CD14-positive monocyte (primary cell): ENCODE data around the gene SLC1A1. TPM values are rescaled to one million over a fixed set of nuclear protein-coding genes. Genes with fewer than 3 reads are reported as not detected.

Source experiments
- DNase-seq, 3 donors: peaks; one replicate each; pipeline ENCODE4 v3.0.0-alpha.2; 2011 to 2022
- H2AFZ ChIP-seq: 2 replicates; pipeline ENCODE4 v1.6.0; 2012; ENCODE audit warnings: mild to moderate bottlenecking, low read depth, low read length, inconsistent platforms; ENCODE audit not compliant: insufficient read depth, poor library complexity, severe bottlenecking
- H3K27ac ChIP-seq, 2 donors: 1 replicate in 1 of 2; 2 replicates in 1 of 2; pipeline ENCODE4 v1.5.1; 2012 to 2013; ENCODE audit warnings: low read length in 2 of 2, control low read depth in 1 of 2, inconsistent platforms in 1 of 2, low read depth in 1 of 2, mild to moderate bottlenecking in 1 of 2
- H3K27me3 ChIP-seq, 2 donors: one replicate each; pipeline versions ENCODE4 v1.6.0 to v1.6.1; 2011 to 2013; ENCODE audit warnings: low read length in 2 of 2; ENCODE audit not compliant: control insufficient read depth in 2 of 2, insufficient read depth in 2 of 2
- H3K36me3 ChIP-seq, 2 donors: replicated peaks in 1 of 2; 1 replicate in 1 of 2; 2 replicates in 1 of 2; pipeline versions ENCODE4 v1.5.1 to v1.6.1; 2012 to 2013; ENCODE audit warnings: low read length in 2 of 2, control low read depth in 1 of 2, inconsistent platforms in 1 of 2, mild to moderate bottlenecking in 1 of 2; ENCODE audit not compliant: insufficient read depth in 2 of 2, control insufficient read depth in 1 of 2
- H3K4me1 ChIP-seq, 2 donors: 1 replicate in 1 of 2; 2 replicates in 1 of 2; pipeline versions ENCODE4 v1.5.1 to v1.6.1; 2012 to 2013; ENCODE audit warnings: low read length in 2 of 2, control low read depth in 1 of 2, inconsistent platforms in 1 of 2, mild to moderate bottlenecking in 1 of 2, moderate library complexity in 1 of 2; ENCODE audit not compliant: insufficient read depth in 2 of 2, control insufficient read depth in 1 of 2
- H3K4me2 ChIP-seq: replicated peaks from 2 replicates; pipeline ENCODE3; 2012; ENCODE audit warnings: low read length, moderate library complexity, mild to moderate bottlenecking; ENCODE audit not compliant: poor library complexity, severe bottlenecking; ENCODE audit errors: extremely low read depth
- H3K4me3 ChIP-seq, 3 experiments: fragments of 200-600 bp in 1 of 3; sonication (generic) in 1 of 3; replicated peaks in 1 of 3; 1 replicate in 2 of 3; 2 replicates in 1 of 3; pipeline ENCODE4 v1.5.1; 2011 to 2013; ENCODE audit warnings: low read length in 3 of 3, mild to moderate bottlenecking in 3 of 3, control low read depth in 2 of 3, low read depth in 2 of 3, inconsistent platforms in 1 of 3, moderate library complexity in 1 of 3
- H3K79me2 ChIP-seq: 2 replicates; pipeline ENCODE4 v1.6.0; 2012; ENCODE audit warnings: mild to moderate bottlenecking, control low read depth, inconsistent platforms, low read length, moderate library complexity; ENCODE audit not compliant: insufficient read depth
- H3K9ac ChIP-seq: 2 replicates; pipeline ENCODE4 v1.6.0; 2017; ENCODE audit warnings: low read length, mild to moderate bottlenecking; ENCODE audit not compliant: insufficient read depth, poor library complexity, severe bottlenecking
- H3K9me3 ChIP-seq, 2 donors: replicated peaks in 1 of 2; 1 replicate in 1 of 2; 2 replicates in 1 of 2; pipeline versions ENCODE4 v1.5.1 to v1.6.1; 2012 to 2013; ENCODE audit warnings: low read length in 2 of 2, control low read depth in 1 of 2; ENCODE audit not compliant: control insufficient read depth in 1 of 2, insufficient read depth in 1 of 2
- H4K20me1 ChIP-seq: 2 replicates; pipeline ENCODE4 v1.6.0; 2012; ENCODE audit warnings: mild to moderate bottlenecking, low read length, control low read depth, moderate library complexity; ENCODE audit not compliant: insufficient read depth
- H3K27ac Mint-ChIP-seq, 7 donors: one replicate each; pipeline ENCODE4 v1.8.0; 2020; ENCODE audit warnings: mild to moderate bottlenecking in 7 of 7, mixed read lengths in 7 of 7, moderate library complexity in 6 of 7, inconsistent platforms in 2 of 7
- H3K27me3 Mint-ChIP-seq, 3 donors: one replicate each; pipeline ENCODE4 v1.8.0; 2021 to 2022; ENCODE audit warnings: low read depth in 3 of 3, mild to moderate bottlenecking in 3 of 3, mixed read lengths in 3 of 3, moderate library complexity in 3 of 3, inconsistent platforms in 1 of 3
- H3K36me3 Mint-ChIP-seq, 2 donors: one replicate each; pipeline ENCODE4 v1.8.0; 2020; ENCODE audit warnings: mixed read lengths in 2 of 2, inconsistent platforms in 1 of 2, mild to moderate bottlenecking in 1 of 2
- H3K4me1 Mint-ChIP-seq: one replicate; pipeline ENCODE4 v1.8.0; 2020; ENCODE audit warnings: mild to moderate bottlenecking, mixed read lengths
- H3K4me3 Mint-ChIP-seq, 2 donors: one replicate each; pipeline ENCODE4 v1.8.0; 2020; ENCODE audit warnings: mild to moderate bottlenecking in 2 of 2, mixed read lengths in 2 of 2, moderate library complexity in 1 of 2
- H3K9me3 Mint-ChIP-seq, 7 donors: one replicate each; pipeline ENCODE4 v1.8.0; 2020 to 2022; ENCODE audit warnings: mixed read lengths in 7 of 7, mild to moderate bottlenecking in 6 of 7, moderate library complexity in 6 of 7, inconsistent platforms in 2 of 7
- WGBS: methylation state at CpG from one replicate; pipeline ENCODE4 v1.1.5; 2013; ENCODE audit warnings: missing lambda C conversion rate; ENCODE audit not compliant: insufficient coverage; 5-methylcytosine and 5-hydroxymethylcytosine counted together
- intact Hi-C, 2 donors: fragments of 100-400 bp; cut with micrococcal nuclease; formaldehyde crosslinking; loops; one replicate each; pipeline versions ENCODE4 v1.15.0 to v1.15.1; 2023
- polyA plus RNA-seq, 3 donors: library from polyadenylated mRNA; depleted of rRNA in 1 of 3; unstranded in 2 of 3; stranded (reverse) in 1 of 3; fragments of 300-500 nt in 2 of 3; fragments of >200 nt in 1 of 3; fragmentation: Illumina TruSeq in 2 of 3; gene quantifications; 1 replicate in 2 of 3; 2 replicates in 1 of 3; pipeline ENCODE4 v1.2.3, GENCODE V29; 2012 to 2021
- TF ChIP-seq, protein P1 (sequence below): fragments of 200-600 bp; IDR thresholded peaks from one replicate; pipeline ENCODE4 v1.8.0; 2022; ENCODE audit warnings: antibody characterized with exemption, mild to moderate bottlenecking

SLC1A1 gene
- polyA plus RNA-seq, 3 donors = not detected

DNA sequence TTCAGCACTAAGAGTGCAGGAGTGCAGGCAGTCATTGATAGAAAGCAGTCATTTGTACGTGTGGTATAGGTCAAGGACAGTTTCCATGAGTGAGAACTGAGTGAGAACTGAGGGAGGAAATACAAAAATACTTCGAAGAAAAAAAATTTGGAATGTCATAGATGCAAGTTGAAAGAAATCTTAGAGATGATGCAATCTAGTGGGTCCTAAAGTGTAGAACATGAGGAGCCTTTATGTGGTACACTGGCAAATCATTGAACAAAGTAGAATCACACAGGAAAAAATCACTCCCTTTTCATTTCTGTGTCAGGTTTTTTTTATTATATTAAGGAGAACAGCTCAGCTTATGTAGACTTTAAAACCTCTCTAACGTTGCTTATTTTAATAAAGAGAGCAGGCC lies 26.4 kb upstream of the SLC1A1 start:
- WGBS = 81% methylated on average over 1 of the region's 3 CpGs
- no peaks in the 10 kb centered on the region for H3K27me3 ChIP-seq
- H3K4me3 ChIP-seq = no peak overlapping the region
- no peak overlapping the region for H3K4me2 ChIP-seq
- peaks cover 0 to 14% (median 7%) of the 10 kb centered on the region in 7 donors for H3K9me3 Mint-ChIP-seq
- H4K20me1 ChIP-seq = no peaks in the 10 kb centered on the region
- no peak for DNase-seq
- intact Hi-C loops = no loop called here
- no peak overlapping the region for H3K9ac ChIP-seq
- H3K4me3 Mint-ChIP-seq = no peak overlapping the region
- peaks cover 0 to 7% (median 2%) of the 10 kb centered on the region in 3 donors for H3K27me3 Mint-ChIP-seq
- H3K4me1 Mint-ChIP-seq = no peaks in the 10 kb centered on the region
- no peak overlapping the region for H2AFZ ChIP-seq
- no peaks in the 10 kb centered on the region for H3K4me1 ChIP-seq
- no peaks in the 10 kb centered on the region for H3K36me3 Mint-ChIP-seq
- no peaks in the 10 kb centered on the region for H3K9me3 ChIP-seq
- H3K27ac ChIP-seq = no peak overlapping the region
- H3K36me3 ChIP-seq = no peaks in the 10 kb centered on the region
- TF ChIP-seq, protein P1, sequence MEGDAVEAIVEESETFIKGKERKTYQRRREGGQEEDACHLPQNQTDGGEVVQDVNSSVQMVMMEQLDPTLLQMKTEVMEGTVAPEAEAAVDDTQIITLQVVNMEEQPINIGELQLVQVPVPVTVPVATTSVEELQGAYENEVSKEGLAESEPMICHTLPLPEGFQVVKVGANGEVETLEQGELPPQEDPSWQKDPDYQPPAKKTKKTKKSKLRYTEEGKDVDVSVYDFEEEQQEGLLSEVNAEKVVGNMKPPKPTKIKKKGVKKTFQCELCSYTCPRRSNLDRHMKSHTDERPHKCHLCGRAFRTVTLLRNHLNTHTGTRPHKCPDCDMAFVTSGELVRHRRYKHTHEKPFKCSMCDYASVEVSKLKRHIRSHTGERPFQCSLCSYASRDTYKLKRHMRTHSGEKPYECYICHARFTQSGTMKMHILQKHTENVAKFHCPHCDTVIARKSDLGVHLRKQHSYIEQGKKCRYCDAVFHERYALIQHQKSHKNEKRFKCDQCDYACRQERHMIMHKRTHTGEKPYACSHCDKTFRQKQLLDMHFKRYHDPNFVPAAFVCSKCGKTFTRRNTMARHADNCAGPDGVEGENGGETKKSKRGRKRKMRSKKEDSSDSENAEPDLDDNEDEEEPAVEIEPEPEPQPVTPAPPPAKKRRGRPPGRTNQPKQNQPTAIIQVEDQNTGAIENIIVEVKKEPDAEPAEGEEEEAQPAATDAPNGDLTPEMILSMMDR = no peak
- no peaks in the 10 kb centered on the region for H3K79me2 ChIP-seq
- no peak overlapping the region for H3K27ac Mint-ChIP-seq

GRCh38 chr9:4464911-4465513 lies 25.3 kb upstream of the SLC1A1 start:
- no peak overlapping the region for H3K4me2 ChIP-seq
- intact Hi-C loops = no loop called here
- 95% methylated on average over 4 of the region's 11 CpGs for WGBS
- Mint-ChIP-seq H3K27me3 (peaks cover 0 to 7% (median 2%) of the 10 kb centered on the region in 3 donors), H3K4me1 (no peaks in the 10 kb centered on the region), H3K9me3 (peaks cover 0 to 21% (median 6%) of the 10 kb centered on the region in 7 donors), H3K4me3 (no peak overlapping the region), H3K27ac (no peak overlapping the region), H3K36me3 (no peaks in the 10 kb centered on the region)
- H3K79me2 ChIP-seq = no peaks in the 10 kb centered on the region
- DNase-seq = no peak
- no peak overlapping the region for H3K4me3 ChIP-seq
- TF ChIP-seq, protein P1 = no peak
- H3K27me3 ChIP-seq = no peaks in the 10 kb centered on the region
- H3K27ac ChIP-seq = no peak overlapping the region
- no peak overlapping the region for H3K9ac ChIP-seq
- H3K36me3 ChIP-seq = no peaks in the 10 kb centered on the region
- H3K4me1 ChIP-seq = no peaks in the 10 kb centered on the region
- H4K20me1 ChIP-seq = no peaks in the 10 kb centered on the region
- H3K9me3 ChIP-seq = no peaks in the 10 kb centered on the region
- no peak overlapping the region for H2AFZ ChIP-seq
